ENCODE data around the gene SERPINA4.

Gene SERPINA4

GRCh38 chr14:94542811-94543440, 18.3 kb upstream of the SERPINA4 start:
- H3K27ac ChIP-seq = no peak overlapping the region
- TF ChIP-seq, protein P1, sequence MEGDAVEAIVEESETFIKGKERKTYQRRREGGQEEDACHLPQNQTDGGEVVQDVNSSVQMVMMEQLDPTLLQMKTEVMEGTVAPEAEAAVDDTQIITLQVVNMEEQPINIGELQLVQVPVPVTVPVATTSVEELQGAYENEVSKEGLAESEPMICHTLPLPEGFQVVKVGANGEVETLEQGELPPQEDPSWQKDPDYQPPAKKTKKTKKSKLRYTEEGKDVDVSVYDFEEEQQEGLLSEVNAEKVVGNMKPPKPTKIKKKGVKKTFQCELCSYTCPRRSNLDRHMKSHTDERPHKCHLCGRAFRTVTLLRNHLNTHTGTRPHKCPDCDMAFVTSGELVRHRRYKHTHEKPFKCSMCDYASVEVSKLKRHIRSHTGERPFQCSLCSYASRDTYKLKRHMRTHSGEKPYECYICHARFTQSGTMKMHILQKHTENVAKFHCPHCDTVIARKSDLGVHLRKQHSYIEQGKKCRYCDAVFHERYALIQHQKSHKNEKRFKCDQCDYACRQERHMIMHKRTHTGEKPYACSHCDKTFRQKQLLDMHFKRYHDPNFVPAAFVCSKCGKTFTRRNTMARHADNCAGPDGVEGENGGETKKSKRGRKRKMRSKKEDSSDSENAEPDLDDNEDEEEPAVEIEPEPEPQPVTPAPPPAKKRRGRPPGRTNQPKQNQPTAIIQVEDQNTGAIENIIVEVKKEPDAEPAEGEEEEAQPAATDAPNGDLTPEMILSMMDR (conservative IDR thresholded peaks at IDR 0.05) = no peak

DNA sequence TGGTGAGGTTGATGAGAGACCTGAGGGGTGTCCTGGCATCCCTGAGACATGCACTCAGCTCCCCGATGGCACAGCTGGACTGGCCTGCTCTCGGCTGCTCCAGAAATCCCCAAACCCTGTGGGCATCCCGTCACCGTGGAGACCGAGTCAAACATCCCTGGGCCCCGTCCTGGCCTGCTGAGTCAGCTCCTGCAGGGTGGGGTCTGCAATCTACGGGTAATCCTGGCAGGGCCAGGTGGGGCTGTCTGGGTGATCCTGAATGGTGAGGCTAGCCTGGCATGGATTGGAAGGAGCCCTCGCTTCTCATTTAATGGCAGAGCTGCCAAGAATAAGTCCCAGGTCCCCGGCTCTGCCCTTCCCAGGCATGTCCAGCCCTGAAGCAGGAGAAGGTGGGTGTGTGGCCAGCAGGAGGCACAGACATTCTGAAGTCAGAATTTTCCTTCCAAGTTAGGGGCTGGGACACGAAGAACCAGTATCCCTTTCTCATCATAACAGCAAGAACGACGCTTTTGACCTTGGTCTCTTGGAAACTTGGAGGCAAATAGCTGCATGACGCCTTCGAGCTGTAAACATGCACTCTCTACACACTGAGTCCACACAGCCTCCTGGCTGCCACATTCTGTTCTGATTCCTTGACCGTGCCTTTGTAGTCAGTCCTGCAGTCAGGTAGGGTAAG, 17.7 kb upstream of the SERPINA4 start:
- TF ChIP-seq, protein P1 (conservative IDR thresholded peaks at IDR 0.05) = no peak
- H3K27ac ChIP-seq = no peak overlapping the region

DNA sequence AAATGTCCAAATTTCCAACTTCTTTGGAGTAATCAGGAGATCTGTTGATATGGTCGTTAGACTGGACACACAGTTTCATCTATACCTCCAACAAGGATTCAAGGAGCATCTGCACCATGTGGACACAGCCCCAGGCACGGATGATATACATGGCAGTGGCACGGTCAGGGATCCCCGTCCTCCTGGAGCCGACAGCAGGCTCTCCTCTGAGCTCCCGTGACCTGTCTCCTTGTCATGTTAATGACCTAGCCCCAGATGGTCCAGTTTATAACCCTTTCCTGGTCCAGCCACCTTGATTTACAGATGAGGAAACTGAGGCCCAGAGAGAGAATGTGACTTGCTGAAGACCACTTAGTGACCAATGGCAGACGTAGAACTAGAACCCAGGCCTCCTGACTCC, 16.5 kb upstream of the SERPINA4 start:
- TF ChIP-seq, protein P1 (conservative IDR thresholded peaks at IDR 0.05) = no peak
- H3K27ac ChIP-seq = no peak overlapping the region

- TF ChIP-seq, protein P1 (conservative IDR thresholded peaks at IDR 0.05) = no peak
- H3K27ac ChIP-seq = no peak overlapping the region
These were observed 16.0 kb upstream of the SERPINA4 start for GRCh38 chr14:94545131-94545841.

GRCh38 chr14:94547151-94547680, 14.0 kb upstream of the SERPINA4 start:
- TF ChIP-seq, protein P1 (conservative IDR thresholded peaks at IDR 0.05) = no peak
- H3K27ac ChIP-seq = no peak overlapping the region

DNA sequence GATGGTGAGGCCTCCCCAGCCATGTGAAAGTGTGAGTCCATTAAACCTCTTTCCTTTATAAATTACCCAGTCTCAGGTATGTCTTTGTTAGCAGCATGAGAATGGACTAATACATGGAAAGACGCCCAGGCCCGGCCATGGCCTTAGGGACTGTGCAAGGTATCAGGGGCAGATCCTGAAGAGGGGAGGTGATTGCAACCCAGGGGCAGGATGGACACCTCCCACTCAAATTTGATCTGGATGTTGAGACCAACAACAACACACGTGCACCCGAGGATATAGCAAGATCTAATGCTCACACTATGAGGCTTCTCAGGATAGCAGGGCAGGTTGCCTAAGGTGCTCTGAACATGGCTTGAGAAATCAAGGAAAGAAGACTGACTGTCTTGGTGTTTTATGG, 13.5 kb upstream of the SERPINA4 start:
- TF ChIP-seq, protein P1 (conservative IDR thresholded peaks at IDR 0.05) = no peak
- H3K27ac ChIP-seq = no peak overlapping the region
